ENCODE results near the gene CCDC51. TPM values are rescaled to one million over a fixed set of nuclear protein-coding genes. Genes with fewer than 3 reads are reported as not detected.
A peak's percentile ranks its signal among the peaks of the same experiment; 100 is the strongest.

Gene CCDC51
- total and polyA plus RNA-seq, 9 of the 15 experiments (the other 6 are each of a cell fraction or from before 2014, with no cell fraction given): 6.5 to 18.6 (median 15.7) TPM

GRCh38 chr3:48440590-48440958 lies 655 bp upstream of the CCDC51 start:
- ATAC-seq (peak; percentile 12), FAIRE-seq (no peak), DNase-seq (ENCODE audit: extremely low read depth in 1 of 4, low spot score in 3 of 4) (no peak)
- in situ Hi-C loops (cut with MboI) (no loop called here), intact Hi-C loops (cut with micrococcal nuclease) (no loop called here)
- WGBS (ENCODE audit: insufficient coverage, low coverage, missing lambda C conversion rate): 0% methylated on average over 20 of the region's 21 CpGs
- TSS peak; percentile 72 for BruUV-seq (replicated peaks)
- POLR2A ChIA-PET: interaction anchor here (1.2 to 1.6 kb wide), 2 partner anchors 167 to 199 kb away, joined by 3 to 4 read pairs; no protein-coding TSS in a partner anchor
- Histone ChIP-seq H3K4me1 (replicated peaks in 1 of 2; ENCODE audit: control insufficient read depth in 2 of 2, insufficient read depth in 2 of 2, low read length in 2 of 2) (peaks cover 9% of the 10 kb centered on the region in 2 experiments; a peak in 3 of 5 replicates), H3K27ac (ENCODE audit: extremely low read depth, low read depth, low read length) (peak overlapping the region; percentile 79), H3K9me1 (ENCODE audit: control insufficient read depth, insufficient read depth, low read length) (peaks cover 6% of the 10 kb centered on the region), H4K20me1 (replicated peaks; ENCODE audit: control insufficient read depth, insufficient read depth, low read length) (no peaks in the 10 kb centered on the region), H3K36me3 (ENCODE audit: control insufficient read depth, insufficient read depth, low read length) (peaks cover 27% of the 10 kb centered on the region; the same call in 2 of the 3 replicates), H3K27me3 (ENCODE audit: control insufficient read depth in 2 of 2, insufficient read depth in 2 of 2, low read length in 2 of 2) (no peaks in the 10 kb centered on the region; a peak in 1 of 5 replicates), H2AFZ (ENCODE audit: low read depth, low read length) (no peak overlapping the region), H3K79me2 (ENCODE audit: control insufficient read depth, insufficient read depth, low read length) (peaks cover 39% of the 10 kb centered on the region), H3K9ac (ENCODE audit: insufficient read depth in 1 of 2, low read depth in 2 of 2, low read length in 2 of 2) (peak overlapping the region; percentile 91 to 94), H3K4me3 (peak overlapping the region; percentile 89), H3K9me3 (replicated peaks; ENCODE audit: control insufficient read depth, insufficient read depth, low read depth, low read length) (no peaks in the 10 kb centered on the region), H3K4me2 (ENCODE audit: insufficient read depth, low read length) (peak overlapping the region; percentile 96)
- 0 out of 2 replicates have a peak, but pooled peaks have one; percentile 4 for TF ChIP-seq ZNF263 (CRISPR knock-in tag; IDR thresholded peaks at IDR 0.05; ENCODE audit: borderline replicate concordance)
- no peak for TF ChIP-seq ZNF133 (CRISPR knock-in tag; IDR thresholded peaks at IDR 0.05)
- TF ChIP-seq RBBP5 (IDR thresholded peaks at IDR 0.05; ENCODE audit: borderline replicate concordance, insufficient read depth, low read length, poor library complexity, severe bottlenecking): peak; percentile 11
- 0 out of 2 replicates have a peak, but pooled peaks have one; percentile 29 for TF ChIP-seq LCOR (CRISPR knock-in tag; IDR thresholded peaks at IDR 0.05)
- TF ChIP-seq, protein P1, sequence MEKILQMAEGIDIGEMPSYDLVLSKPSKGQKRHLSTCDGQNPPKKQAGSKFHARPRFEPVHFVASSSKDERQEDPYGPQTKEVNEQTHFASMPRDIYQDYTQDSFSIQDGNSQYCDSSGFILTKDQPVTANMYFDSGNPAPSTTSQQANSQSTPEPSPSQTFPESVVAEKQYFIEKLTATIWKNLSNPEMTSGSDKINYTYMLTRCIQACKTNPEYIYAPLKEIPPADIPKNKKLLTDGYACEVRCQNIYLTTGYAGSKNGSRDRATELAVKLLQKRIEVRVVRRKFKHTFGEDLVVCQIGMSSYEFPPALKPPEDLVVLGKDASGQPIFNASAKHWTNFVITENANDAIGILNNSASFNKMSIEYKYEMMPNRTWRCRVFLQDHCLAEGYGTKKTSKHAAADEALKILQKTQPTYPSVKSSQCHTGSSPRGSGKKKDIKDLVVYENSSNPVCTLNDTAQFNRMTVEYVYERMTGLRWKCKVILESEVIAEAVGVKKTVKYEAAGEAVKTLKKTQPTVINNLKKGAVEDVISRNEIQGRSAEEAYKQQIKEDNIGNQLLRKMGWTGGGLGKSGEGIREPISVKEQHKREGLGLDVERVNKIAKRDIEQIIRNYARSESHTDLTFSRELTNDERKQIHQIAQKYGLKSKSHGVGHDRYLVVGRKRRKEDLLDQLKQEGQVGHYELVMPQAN (IDR thresholded peaks at IDR 0.05; ENCODE audit: borderline replicate concordance): 0 out of 2 replicates have a peak, but pooled peaks have one; percentile 9
- CTCF ChIA-PET (ENCODE audit: low intra/inter-chr PET ratio): interaction anchor here (1.3 kb wide), 1 partner anchor 168 kb away, joined by 4 read pairs; no protein-coding TSS in a partner anchor

Data from K562 (cell line).